Loucy (cell line): ENCODE data around the gene RGS6.

Experiments used
- EZH2phosphoT487 ChIP-seq: fragments of 200-600 bp; IDR thresholded peaks from 2 replicates; pipeline ENCODE4 v1.6.1; 2018; ENCODE audit warnings: antibody characterized with exemption, mild to moderate bottlenecking, moderate library complexity, borderline replicate concordance
- TF ChIP-seq, protein P1 (sequence below): fragments of 200-600 bp; sonication (generic); conservative IDR thresholded peaks from 2 replicates; pipeline ENCODE4 v1.5.1; 2014; ENCODE audit warnings: mild to moderate bottlenecking, antibody characterized with exemption, low read length

DNA sequence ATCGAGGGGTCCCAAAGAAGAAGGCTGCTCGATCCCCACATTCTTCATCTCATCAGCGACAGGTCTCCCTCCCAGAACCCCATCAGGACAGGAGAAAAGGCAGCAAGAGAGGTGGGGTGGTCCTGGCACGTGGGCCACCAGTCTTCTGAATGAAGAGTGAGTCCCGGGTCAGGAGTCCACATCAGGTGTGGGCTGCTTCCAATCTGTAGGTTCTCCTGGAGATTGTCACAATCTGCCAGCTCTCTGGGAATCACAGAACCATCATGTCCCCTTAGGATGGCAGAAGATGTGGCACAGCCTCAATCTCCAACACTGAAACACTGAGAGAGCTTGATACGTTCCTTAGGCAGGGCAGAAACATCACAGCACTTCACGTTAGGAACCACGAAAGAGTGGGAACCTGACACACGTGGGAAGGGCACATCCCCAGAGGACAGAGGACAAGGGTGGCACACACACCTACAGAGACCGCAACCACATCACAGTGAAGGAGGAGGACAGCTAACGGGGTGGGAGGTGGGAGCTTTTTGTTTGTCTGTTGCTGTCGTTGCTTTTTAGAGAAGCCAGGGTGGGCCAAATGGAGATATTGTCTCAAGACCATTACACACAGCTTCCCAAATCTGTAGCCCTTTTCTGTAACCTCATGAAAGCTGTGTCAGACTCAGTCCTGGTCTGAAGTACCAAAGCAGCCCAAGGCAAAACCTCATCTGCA lies 677.1 kb downstream of the RGS6 start:
- TF ChIP-seq, protein P1, sequence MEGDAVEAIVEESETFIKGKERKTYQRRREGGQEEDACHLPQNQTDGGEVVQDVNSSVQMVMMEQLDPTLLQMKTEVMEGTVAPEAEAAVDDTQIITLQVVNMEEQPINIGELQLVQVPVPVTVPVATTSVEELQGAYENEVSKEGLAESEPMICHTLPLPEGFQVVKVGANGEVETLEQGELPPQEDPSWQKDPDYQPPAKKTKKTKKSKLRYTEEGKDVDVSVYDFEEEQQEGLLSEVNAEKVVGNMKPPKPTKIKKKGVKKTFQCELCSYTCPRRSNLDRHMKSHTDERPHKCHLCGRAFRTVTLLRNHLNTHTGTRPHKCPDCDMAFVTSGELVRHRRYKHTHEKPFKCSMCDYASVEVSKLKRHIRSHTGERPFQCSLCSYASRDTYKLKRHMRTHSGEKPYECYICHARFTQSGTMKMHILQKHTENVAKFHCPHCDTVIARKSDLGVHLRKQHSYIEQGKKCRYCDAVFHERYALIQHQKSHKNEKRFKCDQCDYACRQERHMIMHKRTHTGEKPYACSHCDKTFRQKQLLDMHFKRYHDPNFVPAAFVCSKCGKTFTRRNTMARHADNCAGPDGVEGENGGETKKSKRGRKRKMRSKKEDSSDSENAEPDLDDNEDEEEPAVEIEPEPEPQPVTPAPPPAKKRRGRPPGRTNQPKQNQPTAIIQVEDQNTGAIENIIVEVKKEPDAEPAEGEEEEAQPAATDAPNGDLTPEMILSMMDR: no peak
- TF ChIP-seq EZH2phosphoT487: no peak
